LNCAP (cell line): ENCODE data around the gene DHX9.

Source experiments
- TF ChIP-seq, protein P1 (sequence below): fragments of 450-650 bp; IDR thresholded peaks from 2 replicates; pipeline ENCODE4 v1.5.1; 2017; ENCODE audit warnings: mild to moderate bottlenecking

DHX9 gene

DNA sequence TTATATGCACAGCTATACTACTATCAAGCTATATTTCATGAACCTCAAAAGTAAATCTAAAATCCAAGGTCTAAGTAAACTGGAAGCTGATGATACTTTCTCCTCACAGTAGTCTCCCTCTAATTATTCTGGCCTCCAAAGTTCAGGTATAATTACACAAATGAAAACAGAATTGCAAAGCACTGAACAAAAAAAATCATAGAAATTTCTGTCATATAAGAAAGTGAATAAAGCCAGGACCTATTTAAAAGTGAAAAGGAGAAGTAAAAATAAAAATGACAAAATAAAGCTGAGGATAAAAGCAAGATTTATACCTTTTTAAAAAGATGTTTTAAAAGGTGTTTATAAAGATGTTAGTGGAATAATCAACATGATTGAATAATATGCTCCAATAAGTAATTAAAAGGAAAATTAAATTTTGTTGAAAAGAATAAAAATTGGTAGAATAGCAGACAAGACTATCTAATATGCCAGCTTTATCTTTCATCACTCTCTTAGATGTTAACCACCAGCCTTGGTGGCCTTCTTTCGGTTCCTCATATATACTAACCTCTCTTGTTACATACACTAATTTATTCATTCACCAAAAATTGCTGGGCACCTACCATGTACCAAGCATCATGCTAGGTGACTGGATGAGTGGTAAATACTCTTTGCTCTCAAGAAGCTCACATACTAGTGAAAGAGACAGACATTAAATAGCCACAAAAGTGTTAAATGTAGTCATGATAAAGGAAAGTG is 88.7 kb downstream of the DHX9 start:
- TF ChIP-seq, protein P1, sequence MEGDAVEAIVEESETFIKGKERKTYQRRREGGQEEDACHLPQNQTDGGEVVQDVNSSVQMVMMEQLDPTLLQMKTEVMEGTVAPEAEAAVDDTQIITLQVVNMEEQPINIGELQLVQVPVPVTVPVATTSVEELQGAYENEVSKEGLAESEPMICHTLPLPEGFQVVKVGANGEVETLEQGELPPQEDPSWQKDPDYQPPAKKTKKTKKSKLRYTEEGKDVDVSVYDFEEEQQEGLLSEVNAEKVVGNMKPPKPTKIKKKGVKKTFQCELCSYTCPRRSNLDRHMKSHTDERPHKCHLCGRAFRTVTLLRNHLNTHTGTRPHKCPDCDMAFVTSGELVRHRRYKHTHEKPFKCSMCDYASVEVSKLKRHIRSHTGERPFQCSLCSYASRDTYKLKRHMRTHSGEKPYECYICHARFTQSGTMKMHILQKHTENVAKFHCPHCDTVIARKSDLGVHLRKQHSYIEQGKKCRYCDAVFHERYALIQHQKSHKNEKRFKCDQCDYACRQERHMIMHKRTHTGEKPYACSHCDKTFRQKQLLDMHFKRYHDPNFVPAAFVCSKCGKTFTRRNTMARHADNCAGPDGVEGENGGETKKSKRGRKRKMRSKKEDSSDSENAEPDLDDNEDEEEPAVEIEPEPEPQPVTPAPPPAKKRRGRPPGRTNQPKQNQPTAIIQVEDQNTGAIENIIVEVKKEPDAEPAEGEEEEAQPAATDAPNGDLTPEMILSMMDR: no peak

- TF ChIP-seq, protein P1: no peak
Observed at GRCh38 chr1:182930985-182931384, 91.8 kb downstream of the DHX9 start.

DNA sequence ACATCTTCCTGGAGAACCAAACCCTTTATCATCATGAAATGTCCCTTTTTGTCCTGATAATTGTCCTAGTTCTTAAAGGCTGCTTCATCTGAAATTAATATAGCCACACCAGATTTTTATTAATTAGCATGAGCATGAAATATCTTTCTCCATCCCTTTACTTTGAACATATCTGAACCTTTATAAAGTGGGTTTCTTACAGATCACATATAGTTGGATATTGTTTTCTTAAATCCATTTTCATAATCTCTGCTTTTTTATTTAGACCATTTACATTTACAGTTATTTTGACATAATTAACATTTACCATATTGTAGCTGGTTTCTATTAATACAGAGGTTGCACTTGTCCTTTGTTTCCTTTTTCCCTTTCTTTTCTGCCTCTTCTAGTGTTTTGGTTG is 96.6 kb downstream of the DHX9 start:
- TF ChIP-seq, protein P1: no peak
